ENCODE results near the gene TMEM53.
"Not testable (repeated sequence)": the region's sequence is repeated elsewhere in the genome, so short reads cannot be mapped to it uniquely, and the experiment has no call there.

TMEM53 gene

DNA sequence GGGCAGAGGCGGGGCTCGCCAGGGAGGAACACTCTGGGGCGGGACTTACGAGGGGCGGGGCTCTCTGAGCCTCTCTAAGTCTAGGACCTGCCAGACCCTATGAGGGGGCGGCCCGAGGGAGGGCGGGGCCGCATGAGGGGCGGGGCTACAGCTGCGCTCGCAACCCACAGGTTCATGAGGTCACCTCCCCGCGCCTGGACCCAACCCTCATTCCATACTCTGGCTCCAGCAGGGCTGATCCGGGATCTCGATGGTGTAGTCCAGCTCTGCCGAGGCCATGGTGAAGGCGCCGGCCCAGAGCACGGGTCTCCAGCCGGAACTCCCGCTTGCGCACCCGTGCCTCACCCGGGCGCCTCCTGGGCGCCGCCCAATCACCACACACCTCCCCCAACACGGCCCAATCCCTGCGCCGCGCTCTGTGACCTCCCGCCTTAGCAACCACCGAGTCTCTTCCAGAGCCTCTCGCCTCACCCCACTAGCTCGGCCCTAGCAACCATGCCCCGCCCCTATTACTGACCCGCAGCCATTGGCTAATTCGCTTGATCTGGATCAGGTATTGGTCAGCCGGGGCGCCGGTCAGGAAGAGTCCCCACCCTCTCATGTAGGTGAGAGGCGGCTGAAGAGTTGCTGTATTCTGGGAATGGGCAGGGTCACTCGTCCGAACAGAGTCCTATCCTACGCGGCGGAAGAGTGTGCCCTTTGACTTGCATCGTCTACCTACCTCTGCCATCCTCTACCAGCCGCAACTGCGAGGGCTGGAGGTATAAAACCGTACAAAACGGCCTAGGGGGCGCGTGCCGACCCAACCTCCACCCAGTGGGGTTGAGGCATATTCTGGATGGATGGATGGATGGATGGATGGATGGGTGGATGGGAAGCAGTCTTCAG, at the start of gene TMEM53, which contains the start of gene ARMH1:
TSS of gene TMEM53 (minus strand) at position 369 of the 888 bp plus-strand sequence. CDS start at position 279, 90 bp downstream.
TSS of gene ARMH1 (plus strand) at position 602 of the 888 bp plus-strand sequence. CDS start 14,984 bp downstream, outside the sequence.
- peak; percentile 99 for DNase-seq

DNA sequence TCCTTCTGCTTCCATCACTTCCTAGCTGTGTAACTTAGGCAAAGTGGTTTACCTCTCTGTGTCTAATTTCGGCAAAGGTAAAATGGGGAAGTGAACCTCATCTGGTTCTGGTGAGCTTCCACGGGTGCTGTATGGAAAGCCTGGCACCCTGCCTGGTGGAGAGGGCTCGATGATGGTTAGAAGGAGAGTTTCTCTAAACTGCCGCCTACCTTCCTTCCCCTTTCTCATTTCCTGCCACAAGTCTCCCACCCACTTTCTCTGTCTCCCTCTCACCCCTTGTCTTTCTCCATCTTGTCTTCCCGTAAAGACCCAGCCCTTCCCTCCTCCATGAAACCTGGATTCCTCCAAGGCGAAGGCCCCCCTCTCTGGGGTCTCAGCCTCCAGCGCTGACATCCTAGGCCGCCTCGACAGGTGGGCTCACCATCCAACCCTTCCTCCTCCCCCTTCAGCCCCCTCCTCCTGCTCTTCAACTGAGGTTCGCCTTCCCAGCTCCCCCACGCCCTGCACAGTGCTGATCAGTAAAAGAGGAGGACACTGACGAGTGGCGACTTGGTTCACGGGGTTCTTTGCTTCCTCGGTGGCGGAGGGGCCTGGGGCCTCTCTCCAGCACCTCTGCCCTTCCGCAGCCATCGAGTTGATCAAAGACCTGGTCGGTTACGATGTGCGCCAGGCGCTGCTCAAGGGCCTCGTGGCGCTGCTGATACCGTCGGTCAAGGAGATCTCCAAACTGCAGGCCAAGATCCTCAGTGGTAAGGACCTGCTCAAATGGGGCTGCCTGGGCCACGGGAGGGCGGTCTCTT, 49.4 kb upstream of the TMEM53 start:
- no peak for DNase-seq

DNA sequence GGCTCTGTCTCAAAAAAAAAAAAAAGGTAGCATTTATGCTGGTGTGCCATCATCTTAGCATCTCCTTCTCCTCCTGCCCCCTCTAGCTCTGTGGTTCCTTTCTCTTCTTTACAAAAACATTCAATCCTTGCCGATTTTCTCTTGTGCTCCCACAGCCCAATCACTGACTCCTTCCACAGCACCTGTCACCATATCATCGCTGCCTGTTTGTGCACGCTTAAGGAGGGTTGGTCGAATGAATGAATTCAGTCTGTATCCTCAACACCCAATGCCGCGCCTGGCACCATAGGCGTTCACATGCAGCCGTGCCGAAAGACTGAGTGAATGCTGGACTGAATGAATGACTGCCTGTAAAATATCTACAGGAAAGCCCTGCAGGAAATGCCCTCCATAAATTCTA, 48.8 kb upstream of the TMEM53 start:
- no peak for DNase-seq

- DNase-seq, result peak; percentile 87
Observed at GRCh38 chr1:44721485-44722361, 47.4 kb upstream of the TMEM53 start.

GRCh38 chr1:44720281-44720680, 46.0 kb upstream of the TMEM53 start:
- DNase-seq, result no peak

DNA sequence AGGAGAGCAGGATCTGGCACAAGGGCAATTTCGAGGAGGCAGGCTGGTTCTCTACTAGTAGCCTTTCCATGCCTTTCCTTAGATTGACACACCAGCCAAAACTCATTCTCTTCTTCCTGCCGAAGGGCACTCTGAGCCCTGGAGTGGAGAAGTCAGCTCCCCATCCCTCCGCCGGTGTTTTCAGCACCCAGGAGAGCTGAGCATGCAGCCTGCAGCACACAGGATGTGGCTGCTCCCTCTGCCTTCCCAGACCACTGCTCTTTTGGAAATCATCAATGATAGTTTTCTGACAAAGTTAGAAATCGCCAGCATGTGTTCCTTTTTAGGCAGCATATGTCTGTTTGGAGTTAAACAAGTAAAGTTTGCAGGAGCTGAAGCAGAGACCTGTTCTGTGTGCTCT, 45.0 kb upstream of the TMEM53 start:
- no peak for DNase-seq

DNA sequence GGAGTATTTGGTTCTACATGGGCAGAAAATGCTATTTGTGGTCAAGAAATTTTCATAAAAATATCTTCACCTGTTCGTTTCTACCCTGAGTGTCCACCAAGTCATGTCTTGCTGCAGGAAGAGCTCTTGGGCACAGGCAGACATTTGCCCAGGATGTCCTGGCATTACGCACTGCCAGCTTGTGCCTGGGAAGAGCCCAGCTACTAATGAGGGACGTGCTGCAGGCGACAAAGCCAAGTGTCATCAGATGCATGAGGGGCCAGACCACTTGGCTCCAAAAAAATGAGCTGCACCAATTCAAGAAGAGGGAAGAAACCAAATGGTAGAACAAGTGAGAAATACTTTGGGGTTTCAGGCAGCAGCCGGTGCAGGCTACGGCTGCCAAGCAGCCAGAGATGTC, 43.8 kb upstream of the TMEM53 start:
- no peak for DNase-seq

GRCh38 chr1:44717653-44718052, 43.4 kb upstream of the TMEM53 start:
- DNase-seq, result no peak

GRCh38 chr1:44717156-44717555, 42.9 kb upstream of the TMEM53 start:
- no peak for DNase-seq

DNA sequence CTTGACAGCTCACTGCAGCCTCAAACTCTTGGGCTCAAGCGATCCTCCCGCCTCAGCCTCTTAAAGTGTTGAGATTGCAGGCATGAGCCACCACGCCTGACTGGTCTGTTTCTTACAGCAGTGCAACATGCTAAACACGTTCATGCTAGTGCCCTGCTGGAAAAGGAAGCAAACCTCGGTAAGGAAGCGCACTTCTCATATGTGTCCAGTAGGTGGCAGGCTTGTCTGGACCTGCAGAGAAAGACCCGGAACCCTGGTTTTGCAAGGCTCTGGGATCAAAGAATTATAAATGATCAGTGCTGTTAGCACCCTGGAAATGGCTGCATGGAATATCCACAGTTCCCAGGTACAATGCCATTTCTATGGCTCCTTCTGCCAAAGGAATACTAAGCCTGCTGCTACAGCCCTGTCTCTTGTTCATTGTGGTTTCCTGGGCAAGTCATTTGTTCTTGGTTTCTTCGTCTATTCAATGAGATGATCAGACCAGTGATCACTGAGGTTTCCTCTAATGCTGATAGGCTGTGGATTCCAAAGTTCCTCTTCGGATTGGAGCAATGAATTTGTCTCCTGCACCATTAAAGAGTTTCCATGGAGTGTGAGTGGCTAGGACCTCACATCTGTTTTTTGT, 40.8 kb upstream of the TMEM53 start:
- peak; percentile 38 for DNase-seq

DNA sequence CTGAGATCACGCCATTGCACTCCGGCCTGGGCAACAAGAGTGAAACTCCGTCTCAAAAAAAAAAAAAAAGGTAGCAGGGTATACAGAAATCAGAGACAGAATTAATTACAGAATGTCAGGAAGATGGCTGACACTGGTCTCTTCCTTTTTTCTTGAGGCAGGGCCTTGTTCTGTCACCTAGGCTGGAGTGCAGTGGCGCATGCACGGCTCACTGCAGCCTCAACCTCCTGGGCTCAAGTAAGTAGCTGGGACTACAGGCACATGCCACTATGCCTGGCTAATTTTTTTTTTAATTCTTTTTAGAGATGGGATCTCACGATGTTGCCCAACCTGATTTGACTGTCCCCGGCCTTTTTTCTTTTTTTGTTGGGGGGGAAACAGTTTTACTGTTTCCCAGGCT, 40.3 kb upstream of the TMEM53 start:
- DNase-seq, result no peak

- no peak for DNase-seq
Observed at GRCh38 chr1:44713321-44713781, 39.1 kb upstream of the TMEM53 start.

GRCh38 chr1:44707959-44708831, 33.9 kb upstream of the TMEM53 start:
- peak; percentile 7 for DNase-seq

- peak; percentile 96 for DNase-seq
Observed at GRCh38 chr1:44707112-44707881, 33.0 kb upstream of the TMEM53 start.

GRCh38 chr1:44705938-44706337, 31.7 kb upstream of the TMEM53 start:
- no peak for DNase-seq

DNA sequence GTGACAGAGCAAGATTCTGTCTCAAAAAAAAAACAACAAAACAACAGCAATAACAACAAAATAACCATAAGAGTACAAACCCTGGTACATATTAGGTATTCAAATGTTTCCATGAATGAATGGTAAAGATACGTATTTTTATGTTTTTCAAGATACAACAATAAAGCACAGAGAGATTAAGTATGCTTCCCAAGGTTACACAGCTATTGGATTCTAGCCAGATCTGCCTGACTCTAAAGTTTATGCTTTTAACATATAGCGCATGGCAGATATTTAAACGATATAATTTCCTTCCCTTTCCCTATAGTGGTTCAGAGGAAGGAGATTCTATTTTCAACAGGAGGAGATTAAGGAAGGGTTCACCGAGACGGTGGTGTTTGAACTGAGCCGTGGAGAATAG, 31.2 kb upstream of the TMEM53 start:
- DNase-seq, result no peak

- peak; percentile 70 for DNase-seq
Observed at GRCh38 chr1:44701141-44701573, 26.9 kb upstream of the TMEM53 start.

- DNase-seq, result no peak
Observed at GRCh38 chr1:44700573-44700972, 26.3 kb upstream of the TMEM53 start.

DNA sequence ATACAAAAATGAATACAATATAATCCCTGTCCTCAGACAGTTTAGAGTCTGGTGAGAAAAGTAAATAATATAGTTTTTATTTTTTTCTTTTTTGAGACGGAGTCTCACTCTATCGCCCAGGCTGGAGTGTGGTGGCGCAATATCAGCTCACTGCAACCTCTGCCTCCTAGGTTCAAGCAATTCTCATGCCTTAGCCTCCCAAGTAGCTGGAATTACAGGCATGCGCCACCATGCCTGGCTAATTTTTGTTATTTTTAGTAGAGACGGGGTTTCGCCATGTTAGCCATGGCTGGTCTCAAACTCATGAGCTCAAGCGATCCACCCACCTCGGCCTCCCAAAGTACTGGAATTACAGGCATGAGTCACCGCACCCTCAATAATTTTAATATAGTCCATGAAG, 25.1 kb upstream of the TMEM53 start:
- not testable (repeated sequence) for DNase-seq

GRCh38 chr1:44698138-44698537, 23.9 kb upstream of the TMEM53 start:
- DNase-seq, result no peak

Data from kidney glomerular epithelial cell (primary cell).